HFF-Myc (cell line): ENCODE measurements around the gene HIVEP3.

Experiments used
- DNase-seq: peaks from one replicate; pipeline ENCODE4 v3.0.0-alpha.2; 2011; ENCODE audit warnings: low read depth; ENCODE audit errors: extremely low read depth
- H3K4me3 ChIP-seq: replicated peaks from 2 replicates; pipeline ENCODE4 v1.5.1; 2011; ENCODE audit warnings: low read depth, mild to moderate bottlenecking, control low read depth, low read length
- CTCF ChIP-seq: IDR thresholded peaks from 2 replicates; pipeline ENCODE4 v1.5.1; 2012; ENCODE audit warnings: mild to moderate bottlenecking, low read depth, low read length, control low read depth; ENCODE audit errors: missing control alignments

The HIVEP3 gene

GRCh38 chr1:41842326-41842725, 76.4 kb downstream of the HIVEP3 start:
- no peak for DNase-seq
- no peak overlapping the region for H3K4me3 ChIP-seq
- no peak for TF ChIP-seq CTCF

- H3K4me3 ChIP-seq: no peak overlapping the region
- TF ChIP-seq CTCF: no peak
- DNase-seq: no peak
Observed at GRCh38 chr1:41840592-41841246, 78.0 kb downstream of the HIVEP3 start.

- TF ChIP-seq CTCF: no peak
- no peak overlapping the region for H3K4me3 ChIP-seq
- DNase-seq: no peak
Observed at GRCh38 chr1:41838266-41838665, 80.5 kb downstream of the HIVEP3 start.

- no peak for DNase-seq
- H3K4me3 ChIP-seq: no peak overlapping the region
- no peak for TF ChIP-seq CTCF
Observed at GRCh38 chr1:41837691-41838090, 81.0 kb downstream of the HIVEP3 start.

GRCh38 chr1:41835485-41835884, 83.2 kb downstream of the HIVEP3 start:
- no peak for TF ChIP-seq CTCF
- no peak for DNase-seq
- no peak overlapping the region for H3K4me3 ChIP-seq

GRCh38 chr1:41833519-41834000, 85.2 kb downstream of the HIVEP3 start:
- no peak for TF ChIP-seq CTCF
- no peak overlapping the region for H3K4me3 ChIP-seq
- no peak for DNase-seq

- no peak overlapping the region for H3K4me3 ChIP-seq
- TF ChIP-seq CTCF: no peak
- no peak for DNase-seq
Observed at GRCh38 chr1:41830726-41831125, 88.0 kb downstream of the HIVEP3 start.
